COLO668 (cell line): ENCODE measurements around the gene IGFLR1.
A peak's percentile ranks its signal among the peaks of the same experiment; 100 is the strongest.
"Not testable (repeated sequence)": the region's sequence is repeated elsewhere in the genome, so short reads cannot be mapped to it uniquely, and the experiment has no call there.

ENCODE experiments used
- DNase-seq: peaks from one replicate; lab custom pipeline; 2025; ENCODE audit not compliant: unreplicated experiment; lab: John Stamatoyannopoulos, UW

Gene IGFLR1

DNA sequence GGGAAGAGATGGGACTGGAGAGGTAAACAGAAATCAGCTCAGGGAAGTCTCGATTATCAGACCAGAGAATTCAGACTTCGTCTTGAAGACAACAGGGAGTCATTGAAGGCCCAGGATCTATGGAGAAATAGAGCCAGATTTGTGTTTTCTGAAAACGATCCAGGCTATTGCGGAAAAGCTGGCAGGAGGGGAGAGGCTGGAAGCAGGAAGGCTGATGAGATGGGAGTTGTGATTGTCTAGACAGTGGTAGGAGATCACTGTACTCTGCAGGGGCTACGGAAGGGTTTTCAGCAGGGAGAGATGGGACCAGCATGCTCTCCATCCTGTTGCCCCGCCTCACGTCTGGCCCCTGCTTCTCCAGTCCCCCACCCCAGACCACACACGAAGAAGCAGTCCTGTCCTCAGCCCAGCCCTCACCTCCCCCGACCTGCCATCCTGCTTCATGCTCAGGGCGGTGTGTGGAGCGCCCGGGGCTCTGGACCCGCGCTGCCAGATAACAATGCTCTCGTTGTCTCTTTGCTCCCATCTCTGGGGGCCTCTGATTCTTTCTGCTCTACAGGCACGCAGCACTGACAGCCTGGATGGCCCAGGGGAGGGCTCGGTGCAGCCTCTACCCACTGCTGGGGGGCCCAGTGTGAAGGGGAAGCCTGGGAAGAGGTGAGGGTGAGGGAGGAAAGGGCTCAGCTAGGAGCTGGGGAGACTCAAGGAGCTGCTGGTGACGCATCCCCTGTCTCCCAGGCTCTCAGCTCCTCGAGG is 35.0 kb upstream of the IGFLR1 start:
- no peak for DNase-seq

DNA sequence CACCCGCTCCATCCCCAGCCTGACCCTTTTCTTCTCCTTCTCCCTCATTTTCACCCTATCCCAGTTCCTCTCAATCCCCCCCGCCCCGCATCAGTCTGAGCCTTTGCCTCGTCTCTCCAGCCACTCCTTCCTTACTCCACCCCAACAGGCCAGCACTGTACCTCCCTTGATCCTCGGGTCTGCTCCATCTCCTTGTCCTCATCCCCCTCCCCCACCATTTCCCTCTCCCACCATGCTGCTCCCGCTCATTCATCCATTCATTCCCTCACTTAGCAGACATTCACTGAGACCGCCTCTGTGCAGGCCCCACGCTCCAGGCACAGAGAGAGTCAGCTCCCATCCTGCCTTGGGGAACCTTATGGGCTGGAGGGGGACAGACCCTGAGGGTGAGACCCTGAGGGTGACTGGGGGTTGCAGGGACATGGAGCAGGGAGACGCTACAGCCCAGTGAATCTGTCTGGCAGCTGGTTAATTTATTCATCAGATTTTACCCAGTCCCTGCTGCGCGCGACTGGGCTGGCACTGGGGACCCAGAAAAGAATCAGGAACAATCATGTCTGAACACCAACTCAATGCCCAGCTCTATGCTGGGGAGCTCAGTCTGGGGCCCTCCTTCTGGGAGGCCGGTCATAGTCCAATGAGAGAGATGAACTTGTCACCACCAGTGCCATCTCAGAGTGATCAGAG is 34.0 kb upstream of the IGFLR1 start:
- no peak for DNase-seq

DNA sequence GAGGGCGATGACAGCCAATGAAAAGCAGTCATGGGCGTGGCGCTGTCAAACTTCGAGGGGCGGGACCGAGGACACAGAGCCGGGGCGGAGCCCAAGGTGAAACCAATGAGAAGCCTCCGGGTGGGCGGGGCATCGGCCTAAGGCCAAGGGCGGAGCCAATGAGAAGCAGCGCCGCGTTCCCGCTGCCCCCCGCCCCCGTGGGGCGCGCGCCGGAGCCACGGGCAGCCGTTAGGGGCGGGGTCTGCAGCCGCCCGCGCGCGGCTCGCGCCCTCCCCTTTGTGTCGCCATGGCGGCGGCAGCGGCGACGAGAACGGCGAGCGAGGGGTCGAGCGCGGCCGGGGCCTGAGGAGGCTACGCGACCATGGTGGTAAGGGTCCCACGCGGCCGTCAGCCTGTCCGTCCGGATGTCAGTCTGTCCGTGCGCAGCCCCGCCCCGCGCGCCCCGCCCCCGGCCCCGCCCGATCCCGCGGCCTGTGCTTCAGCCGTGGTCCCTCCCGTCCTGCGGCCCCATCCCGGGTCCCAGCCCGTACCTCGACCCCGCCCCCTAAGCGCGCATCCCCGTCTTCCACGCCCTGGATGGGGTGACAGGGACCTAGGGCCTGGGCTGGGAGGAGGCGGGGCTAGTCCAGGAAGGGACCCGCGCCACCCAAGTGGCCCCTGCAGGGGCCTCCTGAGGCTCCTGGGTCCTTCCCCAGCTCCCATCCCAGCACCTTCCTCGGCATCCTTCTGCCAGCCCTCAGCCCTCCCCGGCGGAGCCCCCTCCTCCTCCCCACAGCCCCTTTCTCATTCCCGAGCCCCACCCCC is 33.2 kb upstream of the IGFLR1 start, which contains the start of gene ARHGAP33:
Gene ARHGAP33 (plus strand): TSS at position 267 of the 804 bp plus-strand sequence. CDS start 95 bp downstream, at position 362.
- peak; percentile 99 for DNase-seq

DNA sequence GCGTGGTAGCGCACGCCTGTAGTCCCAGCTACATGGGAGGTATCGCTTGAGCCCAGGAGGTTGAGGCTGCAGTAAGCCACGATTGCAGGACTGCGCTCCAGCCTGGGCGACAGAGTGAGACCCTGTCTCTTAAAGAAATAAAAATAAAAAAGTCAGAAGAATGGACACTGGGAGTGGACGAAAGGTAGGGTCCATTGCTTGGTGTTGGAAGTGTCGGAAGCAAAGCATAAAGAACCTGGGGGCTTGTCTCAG is 32.7 kb upstream of the IGFLR1 start:
- no peak for DNase-seq

DNA sequence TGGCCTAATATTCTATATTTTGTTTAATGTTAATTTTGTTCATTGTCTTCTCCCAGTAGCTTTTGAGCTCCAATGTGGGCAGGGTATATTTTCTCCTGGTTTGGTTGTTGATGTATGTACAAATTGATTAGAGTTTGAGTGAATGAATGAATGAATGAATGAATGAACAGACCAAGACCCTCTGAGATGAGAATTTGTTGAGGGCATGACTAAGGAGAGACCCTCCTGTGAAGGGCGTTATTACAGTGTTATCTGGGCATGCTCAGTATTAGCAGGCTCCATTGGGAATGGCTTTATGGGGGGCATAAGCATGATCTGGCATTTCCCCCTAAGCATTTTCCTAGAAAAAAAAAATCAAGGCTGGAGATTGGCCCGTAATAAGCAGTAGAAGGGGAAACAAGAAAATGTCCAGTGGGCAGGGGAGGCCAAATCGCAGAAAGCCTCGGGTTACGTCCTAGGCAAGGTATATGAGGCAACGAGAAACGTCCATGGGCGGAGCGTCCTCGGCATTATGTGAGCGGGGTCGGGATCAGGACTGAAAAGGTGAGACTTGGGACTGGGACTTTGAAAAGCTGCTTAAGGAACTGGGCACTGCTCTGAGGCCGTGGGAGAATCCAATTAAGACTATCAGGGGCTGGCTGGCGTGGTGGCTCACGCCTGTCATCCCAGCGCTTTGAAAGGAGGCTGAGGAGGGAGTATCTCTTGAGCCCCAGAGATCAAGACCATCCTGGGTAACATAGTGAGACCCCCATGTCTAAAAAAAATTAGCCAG is 32.2 kb upstream of the IGFLR1 start:
- peak; percentile 20 for DNase-seq

DNA sequence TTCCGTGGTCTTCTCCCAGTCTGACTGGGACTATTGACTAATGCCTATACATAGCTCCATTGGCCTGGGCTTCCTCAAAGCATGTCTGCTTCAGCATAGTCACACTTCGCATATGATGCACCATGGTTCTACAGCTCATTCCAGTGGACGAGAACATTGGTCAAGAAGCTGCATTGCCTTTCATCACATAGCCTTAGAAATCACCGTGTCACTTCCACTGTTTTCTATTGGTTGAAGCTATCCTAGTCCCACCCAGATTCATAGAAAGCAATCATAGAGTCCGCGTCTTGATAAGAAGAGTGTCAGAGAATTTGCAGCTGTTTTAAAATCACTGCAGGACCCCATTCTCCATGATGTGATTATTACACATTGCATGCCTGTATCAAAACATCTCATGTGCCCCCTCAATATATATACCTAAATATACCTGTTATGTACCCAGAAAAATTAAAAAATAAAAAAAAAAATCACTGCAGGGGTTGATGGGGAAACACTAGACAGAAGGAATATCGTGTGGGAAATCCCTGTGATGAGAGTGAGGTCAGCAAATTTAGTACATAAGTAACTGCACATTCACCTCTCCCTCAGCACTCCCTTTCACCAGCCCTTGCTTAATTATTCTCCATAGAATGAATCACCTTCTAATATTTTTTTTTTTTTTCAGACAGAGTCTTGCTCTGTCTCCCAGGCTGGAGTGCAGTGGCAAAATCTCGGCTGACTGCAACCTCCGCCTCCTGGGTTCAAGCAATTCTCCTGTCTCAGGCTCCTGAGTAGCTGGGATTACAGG is 31.0 kb upstream of the IGFLR1 start:
- DNase-seq: no peak

DNA sequence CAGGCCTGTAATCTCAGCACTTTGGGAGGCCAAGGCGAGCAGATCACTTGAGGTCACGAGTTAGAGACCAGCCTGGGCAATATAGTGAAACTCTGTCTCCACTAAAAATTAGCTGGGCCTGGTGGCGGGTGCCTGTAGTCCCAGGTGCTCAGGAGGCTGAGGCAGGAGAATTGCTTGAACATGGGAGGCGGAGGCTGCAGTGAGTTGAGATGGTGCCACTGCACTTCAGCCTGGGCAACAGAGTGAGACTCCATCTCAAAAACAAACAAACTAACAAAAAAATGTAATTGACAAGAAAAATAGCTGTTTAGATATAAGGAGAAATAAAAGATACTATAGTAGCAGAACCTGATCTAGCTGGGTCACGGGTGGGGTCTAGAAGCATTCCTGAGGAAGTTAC is 30.1 kb upstream of the IGFLR1 start:
- not testable (repeated sequence) for DNase-seq

DNA sequence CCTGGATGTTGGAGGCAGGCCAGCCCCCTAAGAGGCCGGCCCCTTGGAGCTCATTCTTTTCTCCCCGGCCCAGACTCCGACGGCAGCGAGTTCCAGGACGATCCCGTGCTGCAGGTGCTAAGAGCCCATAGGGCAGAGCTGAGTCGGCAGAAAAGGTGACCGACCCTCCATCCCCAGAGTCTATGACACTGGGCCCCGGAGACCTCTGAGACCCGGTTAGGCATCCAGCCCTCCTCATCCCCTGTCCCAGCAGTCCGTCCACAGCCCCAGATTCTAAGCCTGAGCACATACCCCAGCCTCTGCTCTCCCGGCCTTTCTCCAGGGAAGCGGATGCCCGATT is 25.8 kb upstream of the IGFLR1 start:
- DNase-seq: no peak

DNA sequence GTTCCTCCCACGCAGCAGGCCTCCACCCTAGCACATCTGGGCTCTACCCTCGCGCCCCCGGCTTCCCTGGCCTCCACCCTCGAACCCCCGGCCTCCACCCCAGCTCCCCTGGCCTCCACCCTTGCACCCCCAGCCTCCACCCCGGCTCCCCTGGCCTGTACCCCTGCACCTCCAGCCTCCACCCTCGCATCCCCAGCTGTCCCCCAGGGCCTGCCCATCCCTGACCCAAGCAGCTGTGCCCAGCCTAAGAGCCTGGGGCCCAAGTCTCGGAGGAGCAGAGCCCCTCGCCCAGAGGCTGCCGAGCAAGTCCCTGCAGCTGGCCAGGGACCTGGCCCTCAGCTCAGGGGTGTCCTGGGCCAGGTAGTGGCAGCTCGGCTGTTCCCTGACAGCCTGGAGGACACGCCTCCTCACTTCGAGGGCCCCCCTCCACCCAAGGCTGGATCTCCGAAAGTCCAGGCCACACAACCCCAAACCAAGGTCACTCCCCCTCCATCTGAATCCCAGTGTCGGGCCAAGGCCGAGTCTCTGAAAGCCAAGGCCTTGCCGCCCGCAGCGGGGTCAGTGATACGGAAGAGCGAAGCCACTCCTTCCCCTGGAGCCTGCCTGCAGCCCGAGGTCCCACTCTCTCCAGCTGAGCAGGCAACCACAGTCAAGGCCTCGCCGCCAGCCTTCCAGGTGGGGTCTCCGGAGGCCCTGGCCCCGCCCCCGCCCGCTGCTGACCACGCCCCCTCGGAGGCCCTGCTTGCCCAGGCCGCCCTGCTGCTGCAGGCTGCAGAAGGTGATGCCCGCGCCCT is 25.2 kb upstream of the IGFLR1 start:
- no peak for DNase-seq

DNA sequence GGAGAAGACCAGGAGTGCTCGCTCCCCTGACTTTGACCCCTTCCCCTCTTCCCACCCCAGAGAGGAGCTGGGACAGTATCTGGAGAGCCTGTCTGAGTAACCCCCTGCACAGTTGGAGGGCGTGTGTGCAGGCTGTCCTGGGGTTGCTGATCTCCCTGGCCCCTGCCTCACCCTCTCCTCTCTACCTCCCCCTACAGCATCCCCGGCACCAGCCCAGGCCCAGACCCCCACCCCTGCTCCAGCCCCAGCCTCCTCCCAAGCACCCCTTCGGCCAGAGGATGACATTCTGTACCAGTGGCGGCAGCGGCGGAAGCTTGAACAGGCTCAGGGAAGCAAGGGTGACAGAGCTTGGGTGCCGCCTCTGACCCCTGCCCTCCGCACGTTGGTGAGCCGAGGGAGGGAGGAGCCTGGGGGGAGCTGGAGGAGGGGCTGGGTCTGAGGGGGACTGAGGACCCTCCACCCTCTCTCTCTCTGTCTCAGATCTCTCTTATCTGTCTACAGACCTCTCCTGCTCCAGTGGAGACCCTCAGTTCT is 24.4 kb upstream of the IGFLR1 start:
- no peak for DNase-seq

DNA sequence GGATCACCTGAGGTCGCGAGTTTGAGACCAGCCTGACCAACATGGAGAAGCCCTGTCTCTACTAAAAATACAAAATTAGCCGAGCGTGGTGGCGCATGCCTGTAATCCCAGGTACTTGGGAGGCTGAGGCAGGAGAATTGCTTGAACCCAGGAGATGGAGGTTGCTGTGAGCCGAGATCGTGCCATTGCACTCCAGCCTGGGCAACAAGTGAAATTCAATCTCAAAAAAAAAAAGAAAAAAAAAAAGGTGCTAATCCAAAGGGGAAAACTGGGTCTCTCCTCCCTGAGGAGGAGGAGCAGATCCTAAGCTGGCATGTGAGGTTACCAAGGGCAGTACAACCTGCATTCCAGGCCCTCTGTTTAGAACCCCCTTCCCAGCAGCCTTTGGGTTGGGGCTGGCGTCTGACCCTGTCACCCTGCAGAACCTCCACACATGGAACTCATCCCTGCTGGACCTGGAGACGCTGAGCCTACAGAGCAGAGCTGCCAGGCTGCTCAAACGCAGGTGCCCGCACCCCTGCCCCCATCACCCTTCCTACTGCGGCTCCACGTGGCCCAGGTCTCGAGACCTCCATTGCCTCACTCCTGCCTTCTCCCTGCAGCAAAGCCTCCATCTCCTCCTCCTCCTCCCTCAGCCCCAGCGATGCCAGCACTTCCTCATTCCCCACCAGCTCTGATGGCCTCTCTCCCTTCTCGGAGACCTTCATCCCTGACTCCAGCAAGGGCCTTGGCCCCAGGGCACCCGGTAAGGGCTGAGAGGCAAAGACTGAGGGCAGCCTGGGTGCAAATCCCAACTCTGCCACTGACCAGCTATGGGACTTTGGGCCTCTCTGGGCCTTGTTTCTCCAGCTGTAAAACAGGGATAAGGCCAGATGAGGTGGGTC is 22.4 kb upstream of the IGFLR1 start:
- DNase-seq: no peak

DNA sequence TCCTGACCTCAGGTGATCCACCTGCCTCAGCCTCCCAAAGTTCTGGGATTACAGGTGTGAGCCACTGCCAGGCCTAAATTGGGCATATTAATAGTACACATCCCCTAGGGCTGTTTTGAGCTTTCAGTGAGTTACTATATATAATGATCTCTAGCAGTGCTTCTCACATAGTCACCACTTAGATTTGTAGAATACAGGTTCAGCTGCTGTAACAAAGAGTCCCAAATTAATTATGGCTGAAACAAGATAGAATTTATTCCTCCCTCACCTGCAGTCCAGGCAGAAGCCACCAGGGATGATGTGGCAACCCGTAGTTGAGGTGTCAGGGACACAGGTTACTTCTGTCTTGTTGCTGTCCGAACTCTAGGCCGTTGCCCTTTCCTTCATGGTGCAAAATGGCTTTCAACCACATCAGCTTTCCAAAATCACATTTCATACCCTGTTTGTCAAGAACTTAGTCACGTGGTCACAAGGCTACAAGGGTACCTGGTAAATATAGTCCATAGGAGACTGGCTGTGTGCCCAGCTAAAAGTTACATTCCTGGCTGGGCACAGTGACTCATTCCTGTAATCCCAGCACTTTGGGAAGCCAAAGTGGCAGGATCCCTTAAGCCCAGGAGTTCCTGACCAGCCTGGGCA is 18.6 kb upstream of the IGFLR1 start:
- no peak for DNase-seq

DNA sequence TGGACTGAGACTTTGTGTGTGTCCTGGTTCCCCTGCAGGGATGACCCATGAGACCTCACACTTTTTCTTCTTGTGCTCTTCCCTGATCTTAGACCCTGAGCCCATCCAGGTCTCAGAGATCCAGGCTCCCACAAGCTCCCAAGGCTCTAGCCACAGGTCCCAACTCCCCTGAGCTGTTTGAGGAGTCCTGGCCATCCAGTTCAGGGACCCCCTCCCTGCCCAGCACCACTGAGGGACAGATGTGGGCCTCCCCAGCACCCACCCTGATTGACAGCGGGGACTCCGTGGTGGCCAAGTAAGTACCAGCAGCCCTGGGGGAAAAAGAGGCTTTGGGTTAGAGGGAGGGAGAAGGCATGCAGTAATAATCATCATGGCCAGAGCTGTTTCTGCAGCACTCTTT is 17.4 kb upstream of the IGFLR1 start:
- no peak for DNase-seq

DNA sequence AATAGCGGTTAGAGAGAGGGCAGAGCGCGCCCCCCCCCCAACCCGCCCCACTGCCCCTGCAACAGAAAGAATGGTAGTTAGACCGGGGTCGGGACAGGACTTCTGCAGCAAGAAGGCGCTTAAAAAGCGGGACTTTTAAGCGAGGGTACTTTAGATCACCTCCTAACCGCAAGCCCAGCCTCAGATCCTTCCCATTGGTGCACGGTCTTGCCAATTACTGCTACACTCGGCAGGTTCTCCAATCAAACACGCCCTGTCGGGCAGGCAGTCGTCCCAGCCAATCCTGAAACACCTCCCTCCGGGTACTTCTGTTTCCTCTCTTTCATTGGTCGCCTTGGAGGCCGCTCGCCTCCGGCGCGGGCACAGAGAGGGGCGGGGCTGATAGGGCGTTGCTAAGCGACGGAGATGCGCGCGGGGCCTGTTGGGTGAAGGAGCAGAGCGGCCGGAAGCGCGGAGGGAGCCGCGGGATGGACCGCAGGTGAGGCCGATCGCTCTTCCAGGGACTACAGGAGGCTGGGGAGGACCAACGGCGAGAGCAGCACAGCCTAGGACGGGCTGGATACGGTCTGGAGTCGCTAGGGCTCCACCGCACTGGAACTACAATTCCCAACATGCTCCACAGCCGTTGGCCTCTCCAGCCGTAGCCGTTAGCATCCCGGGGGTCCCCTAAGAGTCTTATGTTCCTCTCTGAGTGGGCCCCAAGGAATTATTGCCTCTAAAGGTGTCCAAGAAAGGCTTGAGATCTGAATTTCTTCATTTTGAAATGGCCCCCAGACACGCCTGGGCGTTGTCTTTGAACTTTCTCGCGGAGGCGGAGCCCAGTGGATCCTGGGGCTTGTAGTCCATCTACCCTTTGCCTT is 15.7 kb upstream of the IGFLR1 start, which contains the start of gene PROSER3:
Gene PROSER3 (plus strand): TSS at position 428 of the 860 bp plus-strand sequence. CDS start 40 bp downstream, at position 468.
- DNase-seq: peak; percentile 97

DNA sequence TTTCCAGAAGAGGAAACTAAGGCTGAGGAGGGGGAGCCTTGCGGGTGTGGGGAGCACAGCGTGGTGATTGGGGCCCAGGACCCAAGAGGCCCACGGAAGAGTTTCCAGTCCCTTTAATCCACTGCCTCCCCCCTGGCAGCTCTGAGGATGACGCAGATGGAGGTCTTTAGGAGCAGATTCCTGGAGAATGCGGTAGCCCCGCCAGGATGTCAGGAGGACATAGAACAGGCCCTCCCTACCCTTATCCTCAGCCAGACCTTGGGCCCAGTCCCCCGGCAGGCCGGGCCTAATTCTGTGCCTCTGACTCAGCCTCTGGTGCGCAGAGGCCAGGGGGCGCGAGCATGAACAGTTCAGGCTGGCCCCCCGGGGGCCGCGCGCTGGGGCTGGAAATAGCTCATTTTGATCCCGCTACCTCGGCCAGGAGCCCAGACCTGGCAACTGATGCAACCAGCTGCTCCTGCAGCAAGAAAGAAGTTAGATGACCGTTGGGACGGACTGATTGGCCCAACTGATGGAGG is 15.0 kb upstream of the IGFLR1 start:
- DNase-seq: peak; percentile 53

DNA sequence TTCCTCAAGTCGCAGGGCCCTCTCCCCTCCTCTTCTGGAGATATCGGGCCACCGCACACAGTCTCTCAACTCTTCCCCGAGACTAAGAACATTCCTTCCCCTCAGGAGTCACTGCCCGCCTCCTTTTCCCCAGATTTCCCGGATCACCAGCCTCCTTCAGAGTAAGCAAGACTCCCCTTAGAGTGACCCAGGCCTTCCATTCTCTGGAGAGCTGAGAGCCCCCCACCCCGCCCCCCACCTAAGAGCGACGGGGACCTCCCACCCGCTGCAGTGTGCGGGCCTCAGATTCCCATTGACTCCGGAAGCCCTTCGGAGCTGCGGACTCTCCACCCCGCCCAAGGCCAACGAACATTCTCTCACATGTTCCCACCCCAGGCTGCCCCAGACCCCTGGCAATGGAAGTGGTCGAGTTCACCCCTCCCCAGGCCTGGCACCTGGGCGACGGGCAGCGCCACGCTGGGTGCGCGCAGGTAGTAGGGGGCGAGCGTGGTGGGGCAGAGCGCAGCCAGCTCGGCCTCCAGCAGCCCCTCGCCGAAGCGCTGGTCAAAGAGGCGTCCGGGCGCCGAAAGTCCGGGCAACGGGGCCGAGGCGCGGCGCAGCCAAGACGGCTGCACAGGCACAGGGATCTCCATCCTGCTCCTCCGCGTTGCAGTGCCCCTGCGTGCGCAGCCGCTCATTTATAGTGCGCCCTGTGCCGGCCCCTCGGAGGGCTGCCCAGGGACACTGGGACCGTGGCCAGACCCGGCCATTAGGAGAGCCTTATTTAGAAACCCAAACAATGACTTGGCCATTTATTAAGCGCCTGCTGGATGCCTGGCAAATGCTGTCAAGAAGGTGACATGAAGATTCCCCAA is 14.4 kb upstream of the IGFLR1 start, which contains the start of gene HSPB6:
Gene HSPB6 (minus strand): TSS at position 653 of the 854 bp plus-strand sequence. CDS start 21 bp downstream, at position 632.
- no peak for DNase-seq
